GM21528 (cell line): ENCODE data around the gene MYO9A.

ENCODE experiments used
- ATAC-seq: cut with Tn5 transposase; IDR thresholded peaks from one replicate; pipeline ENCODE4 v1.9.1; 2021; ENCODE audit warnings: mild to moderate bottlenecking, moderate library complexity; ENCODE audit not compliant: unreplicated experiment, low FRiP score

MYO9A gene

GRCh38 chr15:71971905-71972304 lies 146.0 kb downstream of the MYO9A start:
- no peak for ATAC-seq

- no peak for ATAC-seq
Observed at GRCh38 chr15:71970435-71970834, 147.5 kb downstream of the MYO9A start.

GRCh38 chr15:71962537-71962936 lies 155.4 kb downstream of the MYO9A start:
- ATAC-seq = no peak

GRCh38 chr15:71957026-71957425 lies 160.9 kb downstream of the MYO9A start:
- no peak for ATAC-seq

- no peak for ATAC-seq
Observed at GRCh38 chr15:71951134-71951533, 166.8 kb downstream of the MYO9A start.

- ATAC-seq = no peak
Observed at GRCh38 chr15:71945012-71945411, 172.9 kb downstream of the MYO9A start.

- ATAC-seq = no peak
Observed at GRCh38 chr15:71943806-71944205, 174.1 kb downstream of the MYO9A start.

GRCh38 chr15:71939981-71940588 lies 177.9 kb downstream of the MYO9A start:
- no peak for ATAC-seq

GRCh38 chr15:71937650-71938311 lies 180.2 kb downstream of the MYO9A start:
- no peak for ATAC-seq

GRCh38 chr15:71934446-71934845 lies 183.5 kb downstream of the MYO9A start:
- no peak for ATAC-seq

GRCh38 chr15:71932689-71933088 lies 185.3 kb downstream of the MYO9A start:
- no peak for ATAC-seq

- ATAC-seq = no peak
Observed at GRCh38 chr15:71931261-71931660, 186.7 kb downstream of the MYO9A start.

- no peak for ATAC-seq
Observed at GRCh38 chr15:71925145-71925544, 192.8 kb downstream of the MYO9A start.

- ATAC-seq = no peak
Observed at GRCh38 chr15:71921191-71921590, 196.8 kb downstream of the MYO9A start.

GRCh38 chr15:71920573-71920972 lies 197.4 kb downstream of the MYO9A start:
- ATAC-seq = no peak

GRCh38 chr15:71916834-71917233 lies 201.1 kb downstream of the MYO9A start:
- no peak for ATAC-seq

- ATAC-seq = no peak
Observed at GRCh38 chr15:71914092-71914491, 203.9 kb downstream of the MYO9A start.

GRCh38 chr15:71899674-71900073 lies 218.3 kb downstream of the MYO9A start:
- ATAC-seq = no peak

- ATAC-seq = no peak
Observed at GRCh38 chr15:71893691-71894090, 224.3 kb downstream of the MYO9A start.

- ATAC-seq = no peak
Observed at GRCh38 chr15:71892335-71892734, 225.6 kb downstream of the MYO9A start.

GRCh38 chr15:71891026-71891425 lies 226.9 kb downstream of the MYO9A start:
- no peak for ATAC-seq

GRCh38 chr15:71889947-71890346 lies 228.0 kb downstream of the MYO9A start:
- no peak for ATAC-seq
